ENCODE measurements around the gene SLMAP. TPM values are rescaled to one million over a fixed set of nuclear protein-coding genes. Genes with fewer than 3 reads are reported as not detected.
"Not testable (repeated sequence)": the region's sequence is repeated elsewhere in the genome, so short reads cannot be mapped to it uniquely, and the experiment has no call there.

SLMAP gene
- total RNA-seq, 1 donor from 2014 or later, result 152 TPM

GRCh38 chr3:57827757-57828156 is 71.6 kb downstream of the SLMAP start:
- DNase-seq (ENCODE audit: low spot score), result no peak

GRCh38 chr3:57832486-57832885 is 76.4 kb downstream of the SLMAP start:
- no peak for DNase-seq (ENCODE audit: low spot score)

- DNase-seq (ENCODE audit: low spot score), result no peak
These were observed 76.8 kb downstream of the SLMAP start for GRCh38 chr3:57832900-57833313.

GRCh38 chr3:57833763-57834162 is 77.7 kb downstream of the SLMAP start:
- DNase-seq (ENCODE audit: low spot score), result no peak

- DNase-seq (ENCODE audit: low spot score), result no peak
These were observed 81.6 kb downstream of the SLMAP start for GRCh38 chr3:57837686-57838085.

- DNase-seq (ENCODE audit: low spot score), result no peak
These were observed 82.5 kb downstream of the SLMAP start for GRCh38 chr3:57838627-57839026.

GRCh38 chr3:57840473-57840872 is 84.4 kb downstream of the SLMAP start:
- no peak for DNase-seq (ENCODE audit: low spot score)

GRCh38 chr3:57841818-57842217 is 85.7 kb downstream of the SLMAP start:
- no peak for DNase-seq (ENCODE audit: low spot score)

- no peak for DNase-seq (ENCODE audit: low spot score)
These were observed 92.1 kb downstream of the SLMAP start for GRCh38 chr3:57848177-57848738.

- DNase-seq (ENCODE audit: low spot score), result no peak
These were observed 95.2 kb downstream of the SLMAP start for GRCh38 chr3:57851304-57851703.

GRCh38 chr3:57852896-57853295 is 96.8 kb downstream of the SLMAP start:
- no peak for DNase-seq (ENCODE audit: low spot score)

- no peak for DNase-seq (ENCODE audit: low spot score)
These were observed 99.2 kb downstream of the SLMAP start for GRCh38 chr3:57855281-57855680.

GRCh38 chr3:57855943-57856342 is 99.8 kb downstream of the SLMAP start:
- no peak for DNase-seq (ENCODE audit: low spot score)

- DNase-seq (ENCODE audit: low spot score), result no peak
These were observed 100.6 kb downstream of the SLMAP start for GRCh38 chr3:57856675-57857074.

GRCh38 chr3:57862894-57863293 is 106.8 kb downstream of the SLMAP start:
- no peak for DNase-seq (ENCODE audit: low spot score)

- DNase-seq (ENCODE audit: low spot score), result no peak
These were observed 107.3 kb downstream of the SLMAP start for GRCh38 chr3:57863380-57863779.

- DNase-seq (ENCODE audit: low spot score), result no peak
These were observed 108.7 kb downstream of the SLMAP start for GRCh38 chr3:57864853-57865252.

GRCh38 chr3:57869110-57869509 is 113.0 kb downstream of the SLMAP start:
- not testable (repeated sequence) for DNase-seq (ENCODE audit: low spot score)

GRCh38 chr3:57872606-57873005 is 116.5 kb downstream of the SLMAP start:
- no peak for DNase-seq (ENCODE audit: low spot score)

GRCh38 chr3:57876632-57877031 is 120.5 kb downstream of the SLMAP start:
- no peak for DNase-seq (ENCODE audit: low spot score)

- no peak for DNase-seq (ENCODE audit: low spot score)
These were observed 121.0 kb downstream of the SLMAP start for GRCh38 chr3:57877116-57877515.

GRCh38 chr3:57884436-57884835 is 128.3 kb downstream of the SLMAP start:
- not testable (repeated sequence) for DNase-seq (ENCODE audit: low spot score)

- DNase-seq (ENCODE audit: low spot score), result no peak
These were observed 133.7 kb downstream of the SLMAP start for GRCh38 chr3:57889807-57890206.

- no peak for DNase-seq (ENCODE audit: low spot score)
These were observed 134.8 kb downstream of the SLMAP start for GRCh38 chr3:57890874-57891273.

Data from mucosa of gallbladder (tissue), 1 donor.